ENCODE measurements around the gene GFRA3.

Gene GFRA3

GRCh38 chr5:138246334-138246733 lies 28.1 kb downstream of the GFRA3 start:
- TF ChIP-seq, protein P1, sequence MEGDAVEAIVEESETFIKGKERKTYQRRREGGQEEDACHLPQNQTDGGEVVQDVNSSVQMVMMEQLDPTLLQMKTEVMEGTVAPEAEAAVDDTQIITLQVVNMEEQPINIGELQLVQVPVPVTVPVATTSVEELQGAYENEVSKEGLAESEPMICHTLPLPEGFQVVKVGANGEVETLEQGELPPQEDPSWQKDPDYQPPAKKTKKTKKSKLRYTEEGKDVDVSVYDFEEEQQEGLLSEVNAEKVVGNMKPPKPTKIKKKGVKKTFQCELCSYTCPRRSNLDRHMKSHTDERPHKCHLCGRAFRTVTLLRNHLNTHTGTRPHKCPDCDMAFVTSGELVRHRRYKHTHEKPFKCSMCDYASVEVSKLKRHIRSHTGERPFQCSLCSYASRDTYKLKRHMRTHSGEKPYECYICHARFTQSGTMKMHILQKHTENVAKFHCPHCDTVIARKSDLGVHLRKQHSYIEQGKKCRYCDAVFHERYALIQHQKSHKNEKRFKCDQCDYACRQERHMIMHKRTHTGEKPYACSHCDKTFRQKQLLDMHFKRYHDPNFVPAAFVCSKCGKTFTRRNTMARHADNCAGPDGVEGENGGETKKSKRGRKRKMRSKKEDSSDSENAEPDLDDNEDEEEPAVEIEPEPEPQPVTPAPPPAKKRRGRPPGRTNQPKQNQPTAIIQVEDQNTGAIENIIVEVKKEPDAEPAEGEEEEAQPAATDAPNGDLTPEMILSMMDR (IDR thresholded peaks at IDR 0.05), result no peak
- Histone ChIP-seq H3K4me1 (ENCODE audit: control insufficient read depth in 1 of 2, insufficient read depth in 1 of 2, low read depth in 1 of 2, low read length in 1 of 2) (peaks cover 11% of the 10 kb centered on the region in 2 experiments), H3K9me3 (no peaks in the 10 kb centered on the region), H3K36me3 (no peaks in the 10 kb centered on the region), H3K4me3 (ENCODE audit: low read depth in 1 of 2, low read length in 1 of 2) (no peak overlapping the region), H3K27ac (no peak overlapping the region), H3K27me3 (peaks cover 25% of the 10 kb centered on the region)

- no peak overlapping the region for H3K4me3 ChIP-seq (ENCODE audit: low read depth in 1 of 2, low read length in 1 of 2)
- H3K36me3 ChIP-seq, result no peaks in the 10 kb centered on the region
- H3K9me3 ChIP-seq, result no peaks in the 10 kb centered on the region
- TF ChIP-seq, protein P1 (IDR thresholded peaks at IDR 0.05), result no peak
- peaks cover 32% of the 10 kb centered on the region for H3K27me3 ChIP-seq
- peaks cover 17% of the 10 kb centered on the region in 2 experiments for H3K4me1 ChIP-seq (ENCODE audit: control insufficient read depth in 1 of 2, insufficient read depth in 1 of 2, low read depth in 1 of 2, low read length in 1 of 2)
- H3K27ac ChIP-seq, result no peak overlapping the region
These were observed 28.7 kb downstream of the GFRA3 start for GRCh38 chr5:138245717-138246116.

- no peak overlapping the region for H3K4me3 ChIP-seq (ENCODE audit: low read depth in 1 of 2, low read length in 1 of 2)
- H3K36me3 ChIP-seq, result no peaks in the 10 kb centered on the region
- peaks cover 45% of the 10 kb centered on the region for H3K27me3 ChIP-seq
- H3K27ac ChIP-seq, result no peak overlapping the region
- TF ChIP-seq, protein P1 (IDR thresholded peaks at IDR 0.05), result no peak
- no peaks in the 10 kb centered on the region for H3K9me3 ChIP-seq
- H3K4me1 ChIP-seq (ENCODE audit: control insufficient read depth in 1 of 2, insufficient read depth in 1 of 2, low read depth in 1 of 2, low read length in 1 of 2), result peaks cover 17 to 20% of the 10 kb centered on the region in 2 experiments
These were observed 30.6 kb downstream of the GFRA3 start for GRCh38 chr5:138243794-138244193.

DNA sequence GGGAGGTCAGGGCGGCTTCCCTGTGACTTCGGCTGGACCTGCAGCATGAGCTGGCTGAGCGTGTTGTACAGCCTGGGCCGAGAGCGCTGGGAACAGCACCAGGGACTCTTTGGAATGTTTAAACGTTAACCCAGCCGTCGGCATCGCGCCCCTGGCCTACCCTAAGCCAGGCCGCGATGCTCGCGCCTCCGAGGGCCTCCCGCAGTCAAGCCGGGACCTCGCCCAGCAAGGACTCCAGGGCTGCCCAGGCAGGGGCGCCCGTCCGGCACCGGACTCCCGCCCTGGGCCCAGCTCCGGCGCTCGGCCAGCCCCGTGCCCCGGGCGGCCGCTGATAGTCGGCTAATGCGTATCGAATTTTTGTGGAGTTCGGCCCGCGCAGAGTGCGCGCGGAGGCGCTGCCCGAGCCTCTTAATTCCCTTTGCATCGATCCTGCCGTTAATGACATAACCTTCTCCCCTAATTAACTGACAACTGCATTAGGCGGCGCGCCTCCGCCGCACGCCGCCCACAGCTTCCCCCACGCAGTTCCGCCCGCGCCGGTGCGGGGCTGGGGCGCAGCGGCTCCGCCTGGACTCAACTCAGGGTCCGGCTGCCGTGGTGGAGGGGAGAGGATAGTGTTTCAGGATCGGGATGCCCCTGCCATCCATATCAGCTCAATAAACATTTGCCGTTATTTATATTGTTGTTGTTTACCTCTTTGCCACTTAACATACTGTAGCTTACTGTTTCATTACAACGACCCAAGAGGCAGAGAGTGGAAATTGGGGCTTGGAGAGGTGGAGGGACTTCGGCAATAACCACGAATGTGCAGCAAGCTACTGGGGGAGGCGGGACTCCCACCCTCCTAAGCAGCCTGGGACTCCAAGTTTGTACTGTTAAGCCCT lies 32.5 kb downstream of the GFRA3 start:
- no peaks in the 10 kb centered on the region for H3K9me3 ChIP-seq
- no peaks in the 10 kb centered on the region for H3K36me3 ChIP-seq
- peaks cover 17 to 20% of the 10 kb centered on the region in 2 experiments for H3K4me1 ChIP-seq (ENCODE audit: control insufficient read depth in 1 of 2, insufficient read depth in 1 of 2, low read depth in 1 of 2, low read length in 1 of 2)
- peak overlapping the region; percentile 46 to 59 for H3K4me3 ChIP-seq (ENCODE audit: low read depth in 1 of 2, low read length in 1 of 2)
- peaks cover 45% of the 10 kb centered on the region for H3K27me3 ChIP-seq
- no peak overlapping the region for H3K27ac ChIP-seq
- TF ChIP-seq, protein P1 (IDR thresholded peaks at IDR 0.05), result no peak

DNA sequence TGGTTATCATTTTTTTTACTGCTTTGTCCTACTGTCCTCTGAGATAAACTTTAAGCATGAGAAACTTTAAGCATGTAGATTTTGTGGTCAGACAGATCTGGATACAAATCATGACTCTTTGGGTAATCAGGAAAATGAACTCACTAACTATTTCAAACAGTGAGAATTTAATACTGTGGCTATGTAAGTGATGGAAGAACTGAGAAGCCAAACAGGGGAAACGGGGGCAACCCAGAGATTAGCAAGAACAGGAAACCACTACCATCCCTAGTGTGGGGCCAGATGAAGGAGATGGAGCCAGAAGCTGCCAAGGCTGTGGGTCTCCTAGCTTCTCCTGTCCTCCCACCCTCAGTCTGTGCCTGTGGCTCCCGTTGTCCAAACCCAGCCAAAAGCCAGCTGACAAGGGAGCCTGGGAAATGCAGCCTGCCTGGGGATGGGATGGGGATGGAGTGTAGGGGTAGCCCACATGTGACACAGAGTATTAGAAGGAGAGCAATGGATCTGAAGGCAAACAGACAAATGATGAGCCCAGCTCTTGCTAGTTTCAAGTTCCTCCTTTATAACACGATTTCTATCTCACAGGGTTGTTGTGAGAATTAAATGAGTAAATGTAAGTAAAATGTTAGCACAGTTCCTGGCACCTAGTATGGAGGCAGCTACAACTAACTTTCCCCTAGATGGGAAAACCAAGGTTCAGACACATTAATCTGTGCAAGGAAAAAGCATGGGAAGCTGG lies 33.6 kb downstream of the GFRA3 start:
- no peak overlapping the region for H3K4me3 ChIP-seq (ENCODE audit: low read depth in 1 of 2, low read length in 1 of 2)
- H3K36me3 ChIP-seq, result no peaks in the 10 kb centered on the region
- peaks cover 45% of the 10 kb centered on the region for H3K27me3 ChIP-seq
- peaks cover 17 to 20% of the 10 kb centered on the region in 2 experiments for H3K4me1 ChIP-seq (ENCODE audit: control insufficient read depth in 1 of 2, insufficient read depth in 1 of 2, low read depth in 1 of 2, low read length in 1 of 2)
- H3K27ac ChIP-seq, result no peak overlapping the region
- TF ChIP-seq, protein P1 (IDR thresholded peaks at IDR 0.05), result no peak
- no peaks in the 10 kb centered on the region for H3K9me3 ChIP-seq

Data from neutrophil (primary cell).